Inflammatory macrophage treated with lipopolysaccharide for 4 hours (primary cell): ENCODE data around the gene TCP10L.
"Not testable (repeated sequence)": the region's sequence is repeated elsewhere in the genome, so short reads cannot be mapped to it uniquely, and the experiment has no call there.

Experiments
- DNase-seq: peaks from one replicate; pipeline ENCODE4 v3.0.0-alpha.2; 2020

The TCP10L gene, protein sequence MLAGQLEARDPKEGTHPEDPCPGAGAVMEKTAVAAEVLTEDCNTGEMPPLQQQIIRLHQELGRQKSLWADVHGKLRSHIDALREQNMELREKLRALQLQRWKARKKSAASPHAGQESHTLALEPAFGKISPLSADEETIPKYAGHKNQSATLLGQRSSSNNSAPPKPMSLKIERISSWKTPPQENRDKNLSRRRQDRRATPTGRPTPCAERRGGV

DNA sequence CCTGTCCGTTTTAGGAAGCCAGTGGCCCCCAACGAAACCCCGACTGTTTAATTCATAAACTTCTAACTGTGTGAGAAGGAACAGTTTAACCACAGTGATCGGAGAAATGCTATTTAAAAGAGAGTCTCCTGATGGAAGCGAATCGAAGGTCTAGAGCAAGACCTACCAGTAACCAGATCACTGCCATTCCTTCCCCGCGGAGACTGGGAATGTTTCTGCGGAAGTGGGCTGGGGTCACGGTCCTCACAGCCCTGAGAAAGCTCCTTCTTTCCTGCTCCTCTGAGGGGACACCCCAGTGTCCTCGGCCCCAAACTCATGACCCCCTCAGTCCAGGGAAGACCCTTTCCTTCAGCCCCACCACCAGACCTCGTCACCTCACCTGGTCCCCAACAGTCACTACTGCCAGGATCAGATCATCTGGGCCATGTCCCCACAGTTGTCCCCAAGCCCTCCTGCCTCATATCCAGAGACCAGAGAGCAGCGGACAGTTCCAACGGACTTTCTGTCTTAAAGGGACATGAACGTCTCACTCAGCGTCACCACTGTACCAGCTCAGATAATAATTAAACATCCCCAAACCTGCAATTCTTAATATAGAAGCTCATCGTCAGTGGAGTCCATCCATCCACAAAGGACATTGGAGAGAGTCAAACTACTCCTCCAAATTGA lies at the start of gene TCP10L:
TCP10L (minus strand) TSS at position 482 of the 669 bp plus-strand sequence. CDS start 1,219 bp downstream, outside the sequence.
- no peak for DNase-seq

DNA sequence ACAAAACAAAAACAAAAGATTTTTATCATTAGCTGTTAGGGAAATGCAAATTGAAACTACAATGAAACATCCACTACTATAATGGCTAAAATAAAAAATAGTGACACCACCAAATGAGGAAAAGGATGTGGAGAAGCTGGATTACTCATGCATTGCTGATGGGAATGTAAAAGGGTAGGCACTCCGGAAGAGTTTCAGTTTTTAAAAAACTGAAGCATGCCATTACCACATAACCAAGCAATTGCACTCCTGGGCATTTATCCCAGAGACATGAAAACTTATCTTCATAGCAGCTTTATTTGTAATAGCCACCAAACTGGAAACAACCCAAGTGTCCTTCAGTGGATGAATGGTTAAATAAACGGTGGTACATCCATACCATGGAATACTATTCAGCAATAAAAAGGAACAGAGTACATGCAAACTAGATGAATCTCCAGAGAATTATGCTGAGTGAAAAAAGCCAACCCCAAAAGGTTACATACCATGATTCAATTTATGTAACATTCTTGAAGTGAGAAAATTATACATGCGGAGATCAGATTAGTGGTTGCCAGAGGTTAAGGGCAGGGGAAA lies 41.4 kb upstream of the TCP10L start:
- DNase-seq: peak; percentile 39

DNA sequence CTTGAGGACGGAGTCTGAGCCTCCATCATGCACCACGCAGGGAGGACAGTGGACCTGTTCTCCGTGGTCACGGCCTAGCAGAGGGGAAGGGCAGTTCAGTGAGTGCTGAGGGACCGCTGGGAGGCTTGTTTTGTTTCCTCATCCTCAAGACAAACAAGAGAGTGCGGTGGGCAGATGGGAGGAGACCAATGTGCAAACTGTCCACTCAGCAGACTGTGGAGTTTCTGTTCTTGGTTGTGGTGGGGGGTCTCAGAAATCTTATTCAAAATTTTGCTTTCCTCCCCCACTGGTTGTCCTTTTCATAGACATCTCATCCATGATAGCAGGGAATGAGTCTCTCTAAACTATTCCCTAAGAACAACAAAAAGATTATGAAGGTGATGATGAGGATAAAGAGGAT lies 32.9 kb upstream of the TCP10L start:
- DNase-seq: not testable (repeated sequence)

DNA sequence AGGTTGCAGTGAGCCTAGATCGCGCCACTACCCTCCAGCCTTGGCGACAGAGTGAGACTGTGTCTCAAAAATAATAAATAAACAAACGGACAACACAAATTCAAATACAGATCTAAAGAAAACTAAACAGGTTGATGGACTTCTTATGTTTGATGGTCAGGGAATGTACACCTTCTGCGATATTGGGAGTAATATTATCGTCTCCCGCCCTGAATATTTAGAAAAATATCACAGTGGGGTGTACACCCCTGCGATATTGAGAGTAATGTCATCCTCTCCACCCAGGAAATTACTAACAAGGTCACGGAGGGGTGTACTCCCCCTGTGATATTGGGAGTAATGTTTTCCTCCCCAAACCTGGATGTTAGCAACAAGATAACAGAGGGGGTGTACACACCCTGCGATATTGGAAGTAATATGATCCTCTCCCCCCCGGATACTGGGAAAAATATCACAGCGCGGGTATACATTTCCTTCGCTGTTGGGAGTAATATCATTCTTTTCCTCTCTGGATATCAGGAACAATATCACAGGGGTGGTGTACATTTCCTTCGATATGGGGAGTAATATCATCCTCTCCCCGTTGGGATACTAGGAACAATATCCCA lies 28.2 kb upstream of the TCP10L start:
- DNase-seq: no peak

DNA sequence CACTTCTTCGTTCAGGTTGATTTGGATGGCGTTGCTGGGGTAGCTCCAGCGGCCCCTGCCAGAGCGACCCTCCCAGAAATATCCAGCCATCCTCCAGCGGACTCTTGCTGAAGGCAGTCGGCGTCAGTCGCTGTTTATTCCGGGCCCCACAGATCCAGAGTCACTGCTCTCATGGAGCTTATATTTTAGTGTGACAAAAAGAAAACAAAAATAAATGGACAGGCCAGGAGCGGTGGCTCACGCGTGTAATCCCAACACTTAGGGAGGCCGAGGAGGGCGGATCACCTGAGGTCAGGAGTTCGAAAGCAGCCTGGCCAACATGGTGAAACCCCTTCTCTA lies 27.6 kb upstream of the TCP10L start:
- DNase-seq: no peak

DNA sequence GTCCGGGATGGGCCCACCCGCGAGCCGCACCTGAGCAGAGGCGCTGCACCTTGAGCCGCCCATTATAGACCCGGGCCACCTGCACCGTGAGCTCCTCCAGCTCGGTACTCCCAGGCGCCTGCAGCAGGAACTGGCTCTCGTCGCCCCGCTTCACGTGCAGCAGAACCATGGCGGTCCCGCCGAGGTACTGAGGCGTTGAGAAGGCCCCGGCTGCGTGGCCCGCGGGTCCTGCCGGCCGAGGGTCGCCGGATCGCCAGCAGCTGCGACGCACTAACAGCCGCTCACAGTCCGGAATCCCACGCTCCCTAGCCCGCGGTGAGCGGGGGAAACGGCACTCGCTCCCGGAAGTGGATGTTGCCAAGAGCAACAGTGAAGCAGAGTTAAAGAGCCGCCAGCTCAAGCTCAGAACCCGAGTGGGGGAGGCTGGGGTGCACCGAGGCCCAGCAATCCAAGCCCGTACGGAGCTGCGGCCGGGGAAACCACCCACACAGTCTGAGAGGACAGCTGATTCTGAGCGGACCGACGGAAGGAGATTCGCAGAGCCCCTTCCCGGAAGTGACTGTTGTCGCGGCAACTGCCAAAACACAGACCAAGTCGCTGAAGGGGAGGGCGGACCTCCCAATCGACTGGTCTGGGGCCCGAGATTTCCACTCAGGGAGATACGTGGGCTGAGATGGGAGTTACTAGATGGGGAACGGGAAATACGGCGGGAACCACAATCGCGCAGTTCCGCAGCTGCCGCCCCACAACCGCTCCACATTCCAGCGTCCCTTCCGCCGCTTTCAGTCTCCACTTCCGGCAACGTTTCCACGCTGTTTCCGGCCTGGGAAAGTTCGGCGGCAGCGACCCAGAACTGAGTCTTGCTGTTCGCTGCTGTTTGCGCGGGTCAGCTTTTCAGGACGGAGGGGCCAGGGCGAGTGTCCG lies 27.0 kb upstream of the TCP10L start, which contains the start of gene CFAP298:
CFAP298 (minus strand) TSS at position 303 of the 924 bp plus-strand sequence; CDS start at position 169, 134 bp downstream.
- peak; percentile 93 for DNase-seq

DNA sequence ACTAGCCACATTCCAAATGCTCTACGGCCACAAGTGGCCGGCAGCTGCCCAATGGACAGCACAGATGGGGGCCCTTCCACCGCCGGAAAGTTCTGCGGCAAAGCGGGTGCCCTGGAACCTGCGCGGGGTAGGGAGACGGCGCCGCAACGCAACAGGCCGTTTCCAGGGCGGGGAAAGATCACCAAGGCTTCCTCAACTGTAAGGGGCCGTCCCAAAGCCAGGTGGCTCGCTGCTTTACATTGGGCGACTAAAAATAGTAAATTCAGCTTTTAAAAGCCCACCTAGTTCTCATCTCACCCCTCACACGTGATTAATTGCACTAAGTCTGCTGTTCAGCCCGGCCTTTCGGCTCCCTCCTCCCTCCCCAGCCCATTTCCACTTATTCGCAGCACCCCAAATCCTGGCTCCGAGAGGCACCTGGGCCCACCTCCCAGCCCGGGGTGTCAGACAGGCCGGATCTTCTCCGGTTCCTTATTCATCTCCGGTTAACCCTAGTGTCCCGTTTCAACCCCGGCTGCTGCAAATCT lies 26.2 kb upstream of the TCP10L start:
- DNase-seq: peak; percentile 24

DNA sequence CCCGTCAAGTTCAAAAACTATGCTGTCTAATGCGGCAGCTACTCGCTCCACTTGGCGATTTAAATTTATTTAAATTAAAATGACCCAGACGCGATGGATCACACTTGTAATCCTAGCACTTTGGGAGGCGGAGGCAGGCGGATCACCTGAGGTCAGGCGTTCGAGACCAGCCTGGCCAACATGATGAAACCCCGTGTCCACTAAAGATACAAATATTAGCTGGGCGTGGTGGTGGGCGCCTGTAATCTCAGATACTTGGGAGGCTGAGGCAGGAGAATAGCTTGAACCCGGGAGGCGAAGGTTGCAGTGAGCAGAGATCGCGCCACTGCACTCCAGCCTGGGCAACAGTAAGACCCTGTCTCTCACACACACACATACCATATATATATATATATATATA lies 25.6 kb upstream of the TCP10L start:
- not testable (repeated sequence) for DNase-seq

DNA sequence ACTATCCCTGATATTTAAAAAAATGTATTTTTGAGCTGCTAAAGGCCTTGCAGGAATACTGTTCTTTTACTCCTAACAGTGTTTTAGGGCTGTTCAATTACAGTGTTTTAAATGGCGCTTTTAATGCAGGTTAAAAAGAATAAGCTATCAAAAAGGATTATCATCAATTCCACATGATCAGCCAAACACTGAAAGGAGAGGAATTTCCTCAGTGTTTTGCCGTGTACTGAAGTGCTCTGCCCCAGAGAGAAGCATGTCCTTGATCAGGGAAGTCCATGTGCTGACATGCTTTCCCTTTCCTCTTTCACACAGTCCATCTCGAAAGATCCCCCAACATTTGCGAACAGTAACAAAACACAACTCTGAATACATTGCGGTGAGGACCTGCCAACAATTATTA lies 23.5 kb upstream of the TCP10L start:
- no peak for DNase-seq

DNA sequence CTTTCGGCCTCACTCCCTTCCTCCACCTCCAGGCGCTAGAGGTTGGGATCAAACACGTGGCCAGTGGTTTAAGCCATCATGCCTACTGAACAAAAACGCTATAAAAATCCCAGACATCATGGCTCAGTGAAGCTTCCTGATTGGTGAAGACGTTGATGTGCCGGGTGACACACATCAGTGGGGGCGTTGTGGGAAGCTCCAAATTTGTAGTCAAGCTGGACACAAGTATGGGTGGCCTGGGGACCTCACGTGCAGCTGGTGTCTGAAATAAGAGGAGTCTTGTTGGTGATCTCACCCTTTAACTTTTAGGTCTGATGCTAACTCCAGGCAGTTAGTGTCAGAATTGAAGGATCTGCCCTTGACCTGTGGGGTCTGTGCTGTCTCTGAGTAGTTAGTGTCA lies 20.1 kb upstream of the TCP10L start:
- no peak for DNase-seq

DNA sequence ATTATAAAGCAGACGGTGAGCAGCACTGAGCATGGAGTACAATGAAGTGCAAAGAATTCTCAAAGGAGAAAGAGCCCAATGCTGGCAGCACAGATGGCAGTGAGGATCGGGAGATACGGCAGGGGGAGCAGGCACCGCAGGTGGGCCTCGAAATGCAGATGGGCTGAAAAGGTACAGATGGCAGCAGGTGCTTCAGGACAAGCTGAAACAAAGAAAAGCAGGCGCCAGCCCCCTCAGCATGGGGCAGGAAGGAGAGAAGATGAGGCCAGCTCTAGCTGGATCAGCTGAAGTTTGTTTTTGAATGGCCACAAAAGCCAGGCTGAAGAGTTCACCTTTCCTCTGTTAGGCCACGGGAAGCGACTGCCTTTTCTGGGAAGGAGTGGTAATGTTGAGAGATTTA lies 19.1 kb upstream of the TCP10L start:
- DNase-seq: no peak

DNA sequence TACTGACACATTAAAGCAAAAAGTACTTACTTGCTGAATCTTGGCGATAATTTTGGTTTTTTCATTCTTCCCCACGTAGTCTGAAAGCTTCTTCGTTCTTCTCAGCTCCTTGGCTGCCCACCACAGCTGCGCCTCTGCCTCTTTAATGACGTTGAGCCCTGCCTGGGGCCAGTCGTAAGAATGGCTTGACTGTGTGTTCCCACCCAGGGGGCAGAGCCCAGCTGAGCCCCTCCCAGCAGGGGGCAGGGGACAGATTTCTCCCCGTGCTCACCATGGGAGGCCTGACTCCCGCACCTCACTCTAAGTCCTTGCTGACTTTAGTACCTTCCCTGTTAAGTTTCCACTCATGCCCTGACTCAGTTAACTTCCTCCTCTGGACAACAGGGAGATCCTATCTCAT lies 17.8 kb upstream of the TCP10L start:
- no peak for DNase-seq

DNA sequence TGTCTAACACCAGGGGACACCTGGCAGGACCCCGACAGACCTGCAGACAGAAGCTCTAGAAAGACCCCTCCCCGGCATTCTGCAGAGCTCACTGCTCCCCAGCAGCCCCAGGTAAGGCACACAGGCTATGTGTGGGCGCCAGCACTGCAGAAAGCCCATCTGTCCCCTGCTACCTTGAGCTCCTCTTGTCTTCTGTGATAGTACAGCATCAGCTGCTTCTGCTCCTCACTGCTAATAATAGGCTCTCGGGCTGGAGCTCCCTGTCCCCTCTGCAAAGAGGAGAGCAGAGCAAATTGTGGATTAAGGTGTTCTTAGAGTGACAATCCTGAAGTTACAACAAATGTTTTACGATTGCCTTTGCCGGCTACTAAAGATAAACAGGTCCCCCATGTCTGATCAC lies 16.8 kb upstream of the TCP10L start:
- DNase-seq: no peak

DNA sequence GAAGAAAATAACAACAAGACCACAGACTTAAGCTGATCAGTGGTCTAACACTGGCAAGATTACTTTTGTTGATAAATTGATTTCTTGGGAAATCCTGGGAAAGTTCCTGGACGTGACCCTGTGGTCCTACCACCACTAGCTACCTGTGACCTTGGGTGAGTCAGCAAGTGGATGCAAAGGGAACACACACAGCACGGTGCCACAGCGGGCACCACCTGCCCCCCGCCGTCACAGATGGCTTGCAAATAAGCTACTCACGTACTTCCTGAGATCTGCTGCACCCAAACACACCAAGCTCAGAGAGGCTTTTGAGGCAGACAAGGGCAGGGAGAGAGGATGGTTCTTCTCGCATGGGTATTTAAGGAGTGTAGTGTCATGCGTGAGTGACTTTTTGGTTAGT lies 14.2 kb upstream of the TCP10L start:
- no peak for DNase-seq

DNA sequence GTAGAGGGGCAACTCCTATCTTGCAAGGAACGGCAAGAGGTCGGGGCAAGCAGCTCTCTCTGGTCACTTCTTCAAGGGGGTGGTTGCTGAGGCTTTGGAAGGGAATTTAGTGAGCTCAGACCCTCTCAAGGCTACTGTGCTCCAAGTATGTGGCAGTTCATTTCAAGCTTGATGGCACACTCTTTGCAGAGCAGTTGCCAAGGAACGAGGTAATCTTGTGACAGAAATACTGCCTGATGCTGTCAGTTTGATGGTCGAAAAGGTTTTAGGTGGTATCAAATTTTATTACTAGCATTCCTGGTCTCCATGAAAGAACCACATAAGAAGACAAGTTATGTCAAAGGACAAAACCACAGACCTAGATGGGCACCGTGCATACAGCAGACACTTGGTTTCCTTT lies 13.8 kb upstream of the TCP10L start:
- no peak for DNase-seq

DNA sequence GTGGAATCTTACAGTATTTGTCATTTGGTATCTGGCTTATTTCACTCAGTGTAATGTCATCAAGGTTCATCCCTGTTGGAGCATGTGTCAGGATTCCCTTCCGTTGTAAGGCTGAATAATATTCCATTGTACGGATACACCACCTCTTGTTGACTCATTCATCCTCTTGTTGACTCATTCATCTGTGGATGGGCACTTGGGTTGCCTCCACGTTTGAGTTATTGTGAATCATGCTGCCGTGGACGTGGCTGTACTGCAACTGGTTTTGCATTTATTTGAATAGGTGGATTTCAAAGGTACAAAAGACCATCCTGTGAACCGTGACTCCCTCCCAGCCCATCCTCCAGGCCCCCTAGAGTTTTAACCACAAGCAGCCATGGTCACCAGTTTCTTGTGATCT lies 11.9 kb upstream of the TCP10L start:
- DNase-seq: no peak

DNA sequence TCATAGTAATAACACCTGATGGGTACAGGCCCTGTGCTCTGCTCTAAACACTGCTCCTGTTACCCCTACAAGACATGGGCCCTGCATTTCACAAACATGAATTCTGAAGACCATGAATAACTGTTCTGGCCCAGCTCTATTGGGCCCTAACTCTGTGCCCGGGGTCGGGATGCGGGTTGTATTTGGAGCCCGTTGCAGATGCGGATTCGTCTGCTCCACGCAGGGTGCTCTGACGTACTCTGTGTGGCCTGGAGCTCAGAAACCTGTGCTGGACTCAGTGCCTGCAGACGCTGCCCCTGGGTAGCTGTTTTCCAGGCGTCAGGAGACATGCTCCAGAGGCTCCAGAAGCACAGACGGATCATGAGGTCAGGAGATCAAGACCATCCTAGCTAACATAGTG lies 10.1 kb upstream of the TCP10L start:
- DNase-seq: no peak

DNA sequence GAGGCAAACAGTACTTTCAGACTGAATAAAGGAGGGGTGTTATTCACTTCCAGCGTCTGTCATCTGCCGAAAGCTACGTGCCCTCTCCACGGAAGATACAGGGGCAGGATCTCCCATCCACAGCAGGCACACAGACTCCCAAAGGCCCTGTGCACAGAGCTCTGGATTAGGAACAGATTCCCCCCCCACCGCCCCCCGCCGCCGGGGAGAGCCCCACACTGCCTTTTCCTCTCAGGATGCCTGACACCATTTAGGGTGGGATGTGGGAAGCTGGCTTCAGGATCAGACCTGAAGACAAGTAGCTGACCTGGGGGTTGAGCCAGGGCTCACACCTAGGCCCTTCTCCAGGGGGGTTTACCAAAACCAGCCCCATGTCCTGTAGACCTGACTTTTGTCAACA lies 8.4 kb upstream of the TCP10L start:
- no peak for DNase-seq

DNA sequence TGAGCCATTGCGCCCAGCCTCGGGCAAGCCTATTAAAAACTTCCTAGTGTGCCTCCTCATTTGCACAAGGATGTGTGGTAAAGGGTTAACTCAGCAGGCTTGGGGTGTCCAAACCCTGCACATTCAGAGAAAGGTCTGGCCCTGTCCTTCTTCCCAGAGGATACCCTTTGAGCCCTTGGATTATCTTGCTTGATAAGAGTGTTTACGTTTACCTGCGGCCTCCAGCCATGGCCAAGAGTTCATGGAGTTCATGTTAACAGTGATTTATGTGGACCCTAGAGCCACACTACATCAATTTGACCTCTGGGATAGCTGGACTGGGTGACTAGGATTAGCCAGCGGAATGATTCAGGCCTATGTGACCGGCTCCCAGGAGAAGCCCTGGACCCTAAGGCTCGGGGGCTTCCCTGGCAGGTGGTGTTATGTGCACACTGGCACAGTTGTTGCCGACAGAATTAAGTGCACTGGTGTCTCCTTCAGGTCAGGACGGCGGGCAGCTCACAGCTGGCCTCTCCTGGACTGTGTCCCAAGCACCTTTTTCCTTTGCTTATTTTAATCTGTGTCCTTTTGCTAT lies 7.7 kb upstream of the TCP10L start:
- no peak for DNase-seq

DNA sequence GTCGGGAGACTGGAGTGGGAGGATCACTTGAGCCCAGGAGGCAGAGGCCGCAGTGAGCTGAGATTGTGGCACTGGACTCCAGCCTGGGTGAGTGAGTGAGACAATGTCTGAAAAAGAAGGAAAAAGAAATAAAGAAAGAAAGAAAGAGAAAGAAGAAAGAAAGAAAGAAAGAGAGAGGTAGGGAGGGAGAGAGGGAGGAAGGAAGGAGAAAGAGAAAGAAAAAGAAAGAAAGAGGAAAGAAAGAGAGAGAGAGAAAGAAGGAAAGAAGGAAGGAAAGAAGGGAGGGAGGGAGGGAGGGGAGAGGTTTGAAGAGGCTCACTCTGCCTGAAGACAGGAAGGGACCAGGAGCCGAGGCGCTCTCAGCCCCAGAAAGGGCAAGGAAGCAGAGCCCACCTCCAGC lies 4.8 kb upstream of the TCP10L start:
- DNase-seq: no peak

DNA sequence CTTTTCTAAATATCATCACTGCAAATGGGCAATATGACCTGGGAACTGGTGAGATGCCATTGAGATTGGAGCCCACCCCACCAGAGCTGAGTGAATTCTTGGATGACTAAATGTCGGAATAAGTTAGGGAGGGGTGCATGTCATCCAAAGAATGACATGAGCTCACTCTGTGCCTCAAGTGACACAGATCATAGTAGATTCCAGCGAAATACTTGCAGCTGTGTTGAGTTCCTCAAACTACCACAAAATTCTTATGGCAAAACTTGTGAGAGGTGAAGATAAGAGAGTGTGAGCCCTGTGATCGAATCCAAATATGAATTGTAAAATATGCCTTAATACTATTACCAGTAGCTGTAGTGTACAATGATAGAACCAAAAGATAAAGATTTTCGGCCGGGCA lies 2.3 kb upstream of the TCP10L start:
- no peak for DNase-seq

DNA sequence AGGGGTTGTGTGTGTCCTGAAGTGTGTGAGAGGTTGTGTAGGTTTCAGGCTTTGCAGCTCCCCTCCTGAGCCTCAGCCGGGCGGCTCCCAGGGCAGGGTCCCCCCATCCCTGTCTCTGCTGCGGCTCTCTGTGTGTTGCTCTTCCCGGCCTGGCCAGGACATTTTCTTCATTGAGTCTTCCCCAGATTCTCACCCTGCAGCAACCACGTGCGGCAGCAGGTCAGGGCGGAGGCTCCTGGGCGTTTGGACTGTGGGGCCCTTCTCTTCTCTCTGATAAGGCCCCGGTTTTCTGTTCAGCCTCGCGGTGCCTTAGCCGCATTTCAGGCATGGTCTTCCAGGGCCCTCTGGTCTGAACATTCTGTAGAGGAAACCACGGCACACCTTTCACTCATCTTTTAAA lies 1.8 kb upstream of the TCP10L start:
- no peak for DNase-seq
